Measurements from ENCODE around the gene TMEM255B. TPM values are rescaled to one million over a fixed set of nuclear protein-coding genes. Genes with fewer than 3 reads are reported as not detected.

TMEM255B gene
- total RNA-seq, 1 donor from 2014 or later: 7.4 TPM

GRCh38 chr13:113806526-113806925, 47.5 kb downstream of the TMEM255B start:
- DNase-seq (ENCODE audit: low read depth): no peak
- no peak overlapping the region for H3K4me3 ChIP-seq (ENCODE audit: low read depth, low read length)
- no peak for TF ChIP-seq CTCF (conservative IDR thresholded peaks at IDR 0.05; ENCODE audit: low read depth, low read length)

GRCh38 chr13:113808058-113808834, 49.2 kb downstream of the TMEM255B start:
- no peak for DNase-seq (ENCODE audit: low read depth)
- no peak for TF ChIP-seq CTCF (conservative IDR thresholded peaks at IDR 0.05; ENCODE audit: low read depth, low read length)

GRCh38 chr13:113809934-113810333, 50.9 kb downstream of the TMEM255B start:
- no peak for DNase-seq (ENCODE audit: low read depth)
- TF ChIP-seq CTCF (conservative IDR thresholded peaks at IDR 0.05; ENCODE audit: low read depth, low read length): no peak
- H3K4me3 ChIP-seq (ENCODE audit: low read depth, low read length): no peak overlapping the region

More at GRCh38 chr13:113808058-113808834, 49.2 kb downstream of the TMEM255B start:
- no peak overlapping the region for H3K4me3 ChIP-seq (ENCODE audit: low read depth, low read length)

- H3K4me3 ChIP-seq (ENCODE audit: low read depth, low read length): no peak overlapping the region
- DNase-seq (ENCODE audit: low read depth): no peak
- TF ChIP-seq CTCF (conservative IDR thresholded peaks at IDR 0.05; ENCODE audit: low read depth, low read length): no peak
Observed at GRCh38 chr13:113810640-113811039, 51.6 kb downstream of the TMEM255B start.

- no peak for TF ChIP-seq CTCF (conservative IDR thresholded peaks at IDR 0.05; ENCODE audit: low read depth, low read length)
- no peak for DNase-seq (ENCODE audit: low read depth)
- H3K4me3 ChIP-seq (ENCODE audit: low read depth, low read length): no peak overlapping the region
Observed at GRCh38 chr13:113811081-113811928, 52.3 kb downstream of the TMEM255B start.

GRCh38 chr13:113812178-113813040, 53.4 kb downstream of the TMEM255B start:
- DNase-seq (ENCODE audit: low read depth): no peak
- no peak for TF ChIP-seq CTCF (conservative IDR thresholded peaks at IDR 0.05; ENCODE audit: low read depth, low read length)
- H3K4me3 ChIP-seq (ENCODE audit: low read depth, low read length): no peak overlapping the region
